Glutamatergic neuron (in vitro differentiated cells): Measurements from ENCODE around the gene TRIM38. TPM values are rescaled to one million over a fixed set of nuclear protein-coding genes. Genes with fewer than 3 reads are reported as not detected.

Experiments used
- DNase-seq: peaks from one replicate; pipeline ENCODE4 v3.0.0; 2022
- H3K27ac Mint-ChIP-seq: one replicate; pipeline ENCODE4 v1.8.0; 2020; ENCODE audit warnings: mild to moderate bottlenecking, mixed read lengths, inconsistent platforms; ENCODE audit not compliant: unreplicated experiment
- H3K27me3 Mint-ChIP-seq: one replicate; pipeline ENCODE4 v1.8.0; 2020; ENCODE audit warnings: mild to moderate bottlenecking, moderate library complexity, mixed read lengths, inconsistent platforms; ENCODE audit not compliant: unreplicated experiment
- H3K36me3 Mint-ChIP-seq: one replicate; pipeline ENCODE4 v1.8.0; 2020; ENCODE audit warnings: mild to moderate bottlenecking, mixed read lengths, inconsistent platforms; ENCODE audit not compliant: unreplicated experiment
- H3K4me1 Mint-ChIP-seq: one replicate; pipeline ENCODE4 v1.8.0; 2020; ENCODE audit warnings: mild to moderate bottlenecking, low read depth, mixed read lengths, inconsistent platforms; ENCODE audit not compliant: unreplicated experiment
- H3K4me3 Mint-ChIP-seq: one replicate; pipeline ENCODE4 v1.8.0; 2020; ENCODE audit warnings: mild to moderate bottlenecking, mixed read lengths, inconsistent platforms; ENCODE audit not compliant: unreplicated experiment
- H3K9me3 Mint-ChIP-seq: one replicate; pipeline ENCODE4 v1.8.0; 2020; ENCODE audit warnings: mild to moderate bottlenecking, moderate library complexity, mixed read lengths, inconsistent platforms; ENCODE audit not compliant: unreplicated experiment
- total RNA-seq: library from RNA; stranded (reverse); fragmentation: NEBNext Ultra II Directional; extraction: Animal tissue kit (Norgen Biotek cat#: 25700); gene quantifications from one replicate; pipeline ENCODE4 v1.2.1, GENCODE V29; 2021; ENCODE audit not compliant: unreplicated experiment
- TF ChIP-seq, protein P1 (sequence below): fragments of 200-600 bp; sonication (generic); IDR thresholded peaks from one replicate; pipeline ENCODE4 v1.5.0; 2021; ENCODE audit not compliant: partially characterized antibody, unreplicated experiment

TRIM38 gene
- total RNA-seq, 1 donor from 2014 or later = 0.05 TPM

DNA sequence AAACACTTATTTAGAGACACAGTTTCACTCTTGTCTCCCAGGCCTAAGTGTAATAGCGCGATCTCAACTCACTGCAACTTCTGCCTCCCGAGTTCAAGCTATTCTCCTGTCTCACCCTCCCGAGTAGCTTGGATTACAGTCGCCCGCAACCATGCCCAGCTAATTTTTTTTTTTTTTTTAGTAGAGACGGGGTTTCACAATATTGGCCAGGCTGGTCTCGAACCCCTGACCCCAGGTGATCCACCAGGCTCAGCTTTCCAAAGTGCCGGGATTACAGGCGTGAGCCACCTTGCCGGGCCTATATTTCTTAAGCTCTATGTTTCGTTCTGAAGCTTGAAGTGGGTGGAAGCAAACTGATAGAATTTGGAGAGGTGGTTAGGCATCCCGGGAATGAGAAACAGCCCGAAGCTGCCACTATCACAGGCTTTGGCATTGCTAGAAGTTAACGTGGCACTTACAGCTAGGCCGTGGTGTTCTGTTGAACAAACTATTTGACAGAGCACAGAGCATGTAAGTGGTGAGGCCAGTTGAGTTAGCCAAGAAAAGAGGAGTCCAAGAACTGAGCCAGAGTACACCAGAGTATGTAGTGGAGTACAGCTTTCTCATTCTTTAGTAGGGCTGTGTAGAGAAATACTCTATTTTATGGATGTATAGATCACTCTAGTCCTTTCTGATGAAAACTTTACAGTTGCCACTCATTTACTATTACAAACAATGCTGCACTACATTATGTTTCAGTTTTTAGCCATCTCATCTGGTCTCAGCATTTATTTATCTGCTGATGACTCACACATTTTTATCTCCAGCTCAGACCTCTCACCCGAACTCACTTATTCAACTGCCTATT, 62.7 kb downstream of the TRIM38 start:
- no peak overlapping the region for H3K4me3 Mint-ChIP-seq
- H3K9me3 Mint-ChIP-seq = peaks cover 15% of the 10 kb centered on the region
- H3K36me3 Mint-ChIP-seq = no peaks in the 10 kb centered on the region
- no peak for DNase-seq
- TF ChIP-seq, protein P1, sequence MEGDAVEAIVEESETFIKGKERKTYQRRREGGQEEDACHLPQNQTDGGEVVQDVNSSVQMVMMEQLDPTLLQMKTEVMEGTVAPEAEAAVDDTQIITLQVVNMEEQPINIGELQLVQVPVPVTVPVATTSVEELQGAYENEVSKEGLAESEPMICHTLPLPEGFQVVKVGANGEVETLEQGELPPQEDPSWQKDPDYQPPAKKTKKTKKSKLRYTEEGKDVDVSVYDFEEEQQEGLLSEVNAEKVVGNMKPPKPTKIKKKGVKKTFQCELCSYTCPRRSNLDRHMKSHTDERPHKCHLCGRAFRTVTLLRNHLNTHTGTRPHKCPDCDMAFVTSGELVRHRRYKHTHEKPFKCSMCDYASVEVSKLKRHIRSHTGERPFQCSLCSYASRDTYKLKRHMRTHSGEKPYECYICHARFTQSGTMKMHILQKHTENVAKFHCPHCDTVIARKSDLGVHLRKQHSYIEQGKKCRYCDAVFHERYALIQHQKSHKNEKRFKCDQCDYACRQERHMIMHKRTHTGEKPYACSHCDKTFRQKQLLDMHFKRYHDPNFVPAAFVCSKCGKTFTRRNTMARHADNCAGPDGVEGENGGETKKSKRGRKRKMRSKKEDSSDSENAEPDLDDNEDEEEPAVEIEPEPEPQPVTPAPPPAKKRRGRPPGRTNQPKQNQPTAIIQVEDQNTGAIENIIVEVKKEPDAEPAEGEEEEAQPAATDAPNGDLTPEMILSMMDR = no peak
- no peak overlapping the region for H3K27ac Mint-ChIP-seq
- H3K27me3 Mint-ChIP-seq = peaks cover 15% of the 10 kb centered on the region
- H3K4me1 Mint-ChIP-seq = peaks cover 12% of the 10 kb centered on the region

DNA sequence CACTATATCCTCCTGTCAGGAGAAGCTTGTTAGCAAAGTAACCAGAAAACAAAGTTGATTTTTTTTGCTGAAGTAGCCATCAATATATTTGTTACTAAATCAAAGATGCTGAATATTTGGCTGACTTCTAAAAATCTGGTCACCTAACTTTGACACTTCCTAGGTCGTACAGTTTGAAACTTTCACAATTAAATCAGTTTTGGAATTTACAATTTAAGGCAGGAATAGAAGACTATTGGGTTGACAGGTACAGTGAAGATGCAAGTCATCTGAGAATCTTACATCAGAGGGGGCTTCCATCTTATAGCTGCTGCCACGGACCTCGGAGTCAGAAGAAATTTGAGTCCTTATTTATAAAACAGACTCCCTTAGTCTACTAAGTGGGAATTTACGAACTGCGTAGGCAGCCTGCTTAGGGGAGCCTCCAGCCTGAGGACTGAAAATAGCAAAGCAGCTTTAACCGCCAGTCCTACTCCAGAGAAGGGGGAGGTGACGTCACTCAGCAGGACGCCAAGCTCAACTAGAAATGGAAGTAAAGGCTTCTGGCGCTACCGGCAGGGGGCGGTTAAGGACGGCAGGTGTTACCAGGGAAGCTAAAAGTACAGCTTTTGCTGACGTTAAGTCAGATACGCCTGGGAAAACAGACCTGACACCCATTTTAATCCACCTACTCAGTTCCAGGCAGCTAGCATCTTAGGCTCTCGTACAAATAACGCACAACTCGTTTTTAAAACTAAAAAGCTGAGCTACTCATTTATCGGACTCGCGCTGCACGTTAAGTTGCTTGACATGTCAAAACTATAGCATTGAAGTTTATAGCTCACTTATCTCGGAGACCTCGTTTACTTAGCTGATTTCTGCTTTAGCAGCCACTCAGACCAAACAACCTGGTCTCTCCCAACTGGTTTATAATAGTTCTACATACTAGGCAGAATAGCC, 63.6 kb downstream of the TRIM38 start:
- Mint-ChIP-seq H3K4me1 (peaks cover 13% of the 10 kb centered on the region), H3K27ac (peak overlapping the region; percentile 87), H3K27me3 (peaks cover 11% of the 10 kb centered on the region), H3K36me3 (no peaks in the 10 kb centered on the region), H3K4me3 (peak overlapping the region; percentile 97), H3K9me3 (peaks cover 13% of the 10 kb centered on the region)
- TF ChIP-seq, protein P1 = peak; percentile 83
- DNase-seq = peak; percentile 92

DNA sequence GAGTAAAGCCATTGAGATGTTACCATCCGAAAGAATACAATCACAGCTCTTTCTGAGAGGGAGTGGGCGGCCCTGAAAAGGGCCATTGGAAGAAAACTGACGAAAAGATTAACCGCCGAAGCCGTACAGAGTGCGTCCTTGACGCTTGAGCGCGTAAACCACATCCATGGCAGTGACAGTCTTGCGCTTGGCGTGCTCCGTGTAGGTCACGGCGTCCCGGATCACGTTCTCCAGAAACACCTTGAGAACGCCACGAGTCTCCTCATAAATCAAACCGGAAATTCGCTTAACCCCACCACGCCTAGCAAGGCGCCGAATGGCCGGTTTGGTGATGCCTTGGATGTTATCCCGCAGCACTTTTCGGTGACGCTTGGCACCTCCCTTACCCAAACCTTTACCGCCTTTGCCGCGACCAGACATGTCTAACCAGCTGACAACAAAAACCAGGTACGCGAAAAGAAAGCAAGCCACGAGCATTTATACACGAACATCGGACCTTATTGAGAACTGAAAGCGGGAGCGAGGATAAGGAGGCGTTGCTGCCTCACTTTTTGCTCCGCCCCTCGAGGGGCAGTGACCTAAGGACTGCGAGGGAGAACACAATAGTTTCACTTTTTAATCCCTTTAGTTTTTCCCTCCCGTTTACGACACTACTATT, 64.4 kb downstream of the TRIM38 start:
- Mint-ChIP-seq H3K36me3 (no peaks in the 10 kb centered on the region), H3K27ac (peak overlapping the region; percentile 87), H3K4me1 (peaks cover 18% of the 10 kb centered on the region), H3K4me3 (peak overlapping the region; percentile 97), H3K27me3 (peaks cover 9% of the 10 kb centered on the region), H3K9me3 (peaks cover 9% of the 10 kb centered on the region)
- peak; percentile 66 for DNase-seq
- TF ChIP-seq, protein P1 = no peak

DNA sequence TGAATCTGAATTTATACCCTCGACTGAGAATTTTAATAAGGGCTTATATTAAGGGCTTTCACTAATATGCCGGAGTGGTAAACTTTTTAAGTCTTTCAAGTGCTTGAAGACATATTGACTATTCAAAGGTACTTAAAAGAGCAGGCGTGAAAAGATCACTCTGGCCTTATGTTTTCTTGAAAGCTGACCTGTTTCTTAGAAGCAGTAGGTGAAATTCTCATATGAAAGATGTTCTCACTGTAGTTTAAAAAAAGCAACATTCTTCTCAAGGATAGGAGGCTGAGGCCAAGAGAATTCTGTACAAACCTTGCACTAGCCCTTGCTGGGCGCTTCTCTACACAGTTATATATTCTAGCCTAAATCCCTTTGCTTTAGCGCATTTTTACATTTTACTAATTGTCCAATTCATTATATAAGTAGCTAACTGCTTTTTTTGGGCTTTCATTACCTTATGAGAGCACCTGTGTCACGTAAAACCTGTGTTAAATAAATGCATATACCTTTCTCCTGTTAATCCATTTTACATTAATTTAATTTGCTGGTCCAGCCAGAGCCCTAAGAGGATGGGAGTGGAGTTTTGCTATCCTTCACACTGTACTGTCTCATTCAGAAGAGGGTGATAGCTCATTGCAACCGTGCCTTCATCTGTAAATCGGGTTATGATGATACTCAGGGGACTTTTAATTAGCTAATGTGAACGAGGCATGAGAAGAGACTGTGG, 65.0 kb downstream of the TRIM38 start:
- no peak for DNase-seq
- Mint-ChIP-seq H3K9me3 (peaks cover 9% of the 10 kb centered on the region), H3K27me3 (peaks cover 9% of the 10 kb centered on the region), H3K4me3 (peak overlapping the region; percentile 97), H3K4me1 (peaks cover 18% of the 10 kb centered on the region), H3K36me3 (no peaks in the 10 kb centered on the region), H3K27ac (peak overlapping the region; percentile 87)
- TF ChIP-seq, protein P1 = no peak
